ENCODE results near the gene LOC101059915.
A peak's percentile ranks its signal among the peaks of the same experiment; 100 is the strongest.
"Not testable (repeated sequence)": the region's sequence is repeated elsewhere in the genome, so short reads cannot be mapped to it uniquely, and the experiment has no call there.

LOC101059915 gene

DNA sequence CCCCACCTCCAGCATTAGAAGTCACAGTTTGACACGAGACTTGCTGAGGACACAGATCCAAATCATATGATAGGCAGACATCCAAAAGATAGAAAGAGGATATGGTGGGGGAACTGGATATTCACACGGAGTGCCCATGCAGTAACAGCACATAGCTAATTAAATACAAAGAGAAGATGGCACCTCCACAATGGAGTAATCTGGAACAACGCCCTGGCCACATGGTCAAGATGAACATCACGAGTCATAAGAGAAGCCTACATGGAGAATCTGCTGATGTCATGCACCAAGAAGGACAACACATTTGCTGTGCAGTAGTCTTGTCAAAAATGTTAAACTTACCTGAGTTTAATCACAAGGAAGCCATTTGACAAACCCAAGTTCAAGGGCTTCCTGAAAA lies 10.1 kb upstream of the LOC101059915 start:
- ChIA-PET CTCF (no interaction called here), POLR2A (no interaction called here)
- no peak for TF ChIP-seq CTCF (IDR thresholded peaks at IDR 0.05; ENCODE audit: control extremely low read depth, extremely low read depth, low read depth, missing control alignments)
- no peak for DNase-seq (ENCODE audit: extremely low spot score)

DNA sequence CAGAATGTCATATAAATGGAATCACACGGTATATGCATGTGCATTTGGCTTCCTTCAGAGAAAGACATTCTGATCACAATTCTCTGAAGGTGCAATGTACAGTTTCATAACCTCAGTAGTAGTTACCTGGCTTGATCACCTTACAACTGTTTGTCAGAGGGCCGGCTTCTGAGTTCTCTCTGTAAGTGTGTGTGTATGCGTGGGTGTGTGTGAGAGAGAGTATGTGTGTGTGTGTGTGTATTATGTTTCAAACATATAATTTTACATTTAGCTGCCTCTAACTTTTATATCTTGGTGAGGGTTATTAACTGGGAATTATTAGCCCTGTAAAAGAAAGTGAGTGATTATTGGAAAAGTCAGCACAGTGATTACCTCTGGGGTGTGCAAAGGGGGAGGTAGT lies 8.0 kb upstream of the LOC101059915 start:
- ChIA-PET CTCF (no interaction called here), POLR2A (no interaction called here)
- no peak for TF ChIP-seq CTCF (IDR thresholded peaks at IDR 0.05; ENCODE audit: control extremely low read depth, extremely low read depth, low read depth, missing control alignments)
- DNase-seq (ENCODE audit: extremely low spot score), result no peak

GRCh38 chrX:71659959-71660358 lies 7.4 kb upstream of the LOC101059915 start:
- no peak for TF ChIP-seq CTCF (IDR thresholded peaks at IDR 0.05; ENCODE audit: control extremely low read depth, extremely low read depth, low read depth, missing control alignments)
- CTCF ChIA-PET, result no interaction called here
- POLR2A ChIA-PET, result no interaction called here
- DNase-seq (ENCODE audit: extremely low spot score), result no peak

DNA sequence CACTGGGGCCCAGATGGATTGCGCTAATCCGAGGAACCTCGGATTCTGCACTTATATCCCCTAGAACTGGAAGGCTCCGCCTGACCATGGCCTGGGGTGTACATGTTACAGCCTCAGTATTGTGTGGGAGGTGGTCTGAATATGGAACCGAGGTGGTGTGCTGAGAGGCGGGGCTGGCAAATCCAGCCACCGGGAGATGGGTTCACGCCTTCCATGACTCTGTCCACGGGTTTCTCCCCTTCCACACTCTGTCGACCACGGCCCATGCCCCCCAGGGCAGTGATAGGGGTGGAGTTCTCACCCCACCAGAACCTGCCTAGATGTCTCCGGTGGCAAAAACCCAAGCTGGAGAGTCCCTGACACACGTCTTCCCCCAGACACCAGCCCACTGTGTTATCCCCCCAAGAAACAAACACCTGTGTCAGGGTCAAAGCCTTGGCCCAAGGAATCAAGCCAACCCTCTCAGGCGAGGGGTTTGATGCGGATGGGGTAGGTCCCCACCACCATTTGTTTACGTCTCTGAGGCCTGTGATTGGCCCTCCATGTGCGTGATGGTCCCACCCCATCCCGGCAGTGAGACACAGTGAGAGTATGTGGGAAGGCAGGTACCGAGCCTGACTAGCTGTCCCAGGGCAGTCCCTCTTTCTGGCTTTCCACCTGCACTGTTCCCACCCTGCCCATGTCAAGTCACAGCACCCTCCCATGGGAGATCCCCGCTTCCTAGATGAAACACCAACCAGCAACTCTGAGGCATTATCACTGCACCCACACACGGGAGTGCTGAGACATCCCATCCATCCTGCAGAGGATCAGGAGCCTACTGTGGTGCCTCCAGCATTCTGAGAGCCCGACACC lies 6.6 kb upstream of the LOC101059915 start:
- POLR2A ChIA-PET, result no interaction called here
- no peak for DNase-seq (ENCODE audit: extremely low spot score)
- CTCF ChIA-PET, result no interaction called here
- TF ChIP-seq CTCF (IDR thresholded peaks at IDR 0.05; ENCODE audit: control extremely low read depth, extremely low read depth, low read depth, missing control alignments), result no peak

- DNase-seq (ENCODE audit: extremely low spot score), result no peak
- POLR2A ChIA-PET, result no interaction called here
- CTCF ChIA-PET, result no interaction called here
- TF ChIP-seq CTCF (IDR thresholded peaks at IDR 0.05; ENCODE audit: control extremely low read depth, extremely low read depth, low read depth, missing control alignments), result no peak
Observed at GRCh38 chrX:71661919-71662318, 5.4 kb upstream of the LOC101059915 start.

GRCh38 chrX:71662654-71663053 lies 4.7 kb upstream of the LOC101059915 start:
- POLR2A ChIA-PET; DNase-seq (ENCODE audit: extremely low spot score); CTCF ChIA-PET: not testable (repeated sequence)

DNA sequence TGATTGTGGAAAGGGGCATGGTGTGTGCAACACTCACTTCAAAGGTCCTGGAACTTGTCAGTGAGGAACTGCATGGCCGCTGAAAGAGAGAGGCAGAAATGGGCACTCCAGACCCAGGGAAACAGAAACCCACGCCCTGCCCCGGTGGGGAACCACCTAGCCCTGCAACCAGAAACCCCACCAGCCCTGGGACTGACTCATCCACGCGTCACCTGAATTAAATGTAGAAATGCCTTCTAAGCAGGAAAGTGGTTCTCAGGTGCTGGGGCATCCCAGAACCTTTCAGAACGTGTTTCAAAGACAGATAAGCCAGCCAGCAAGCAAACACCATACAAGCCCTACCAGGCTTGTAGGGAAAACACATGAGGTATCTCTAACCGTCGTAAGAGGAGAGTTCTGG lies 4.1 kb upstream of the LOC101059915 start:
- CTCF ChIA-PET; POLR2A ChIA-PET; DNase-seq (ENCODE audit: extremely low spot score): not testable (repeated sequence)

GRCh38 chrX:71664202-71664601 lies 3.1 kb upstream of the LOC101059915 start:
- TF ChIP-seq CTCF (IDR thresholded peaks at IDR 0.05; ENCODE audit: control extremely low read depth, extremely low read depth, low read depth, missing control alignments), result peak; percentile 11
- POLR2A ChIA-PET; DNase-seq (ENCODE audit: extremely low spot score); CTCF ChIA-PET: not testable (repeated sequence)
